ENCODE measurements around the gene IL17RD.

GRCh38 chr3:57144952-57145351 is 20.2 kb downstream of the IL17RD start:
- TF ChIP-seq, protein P1, sequence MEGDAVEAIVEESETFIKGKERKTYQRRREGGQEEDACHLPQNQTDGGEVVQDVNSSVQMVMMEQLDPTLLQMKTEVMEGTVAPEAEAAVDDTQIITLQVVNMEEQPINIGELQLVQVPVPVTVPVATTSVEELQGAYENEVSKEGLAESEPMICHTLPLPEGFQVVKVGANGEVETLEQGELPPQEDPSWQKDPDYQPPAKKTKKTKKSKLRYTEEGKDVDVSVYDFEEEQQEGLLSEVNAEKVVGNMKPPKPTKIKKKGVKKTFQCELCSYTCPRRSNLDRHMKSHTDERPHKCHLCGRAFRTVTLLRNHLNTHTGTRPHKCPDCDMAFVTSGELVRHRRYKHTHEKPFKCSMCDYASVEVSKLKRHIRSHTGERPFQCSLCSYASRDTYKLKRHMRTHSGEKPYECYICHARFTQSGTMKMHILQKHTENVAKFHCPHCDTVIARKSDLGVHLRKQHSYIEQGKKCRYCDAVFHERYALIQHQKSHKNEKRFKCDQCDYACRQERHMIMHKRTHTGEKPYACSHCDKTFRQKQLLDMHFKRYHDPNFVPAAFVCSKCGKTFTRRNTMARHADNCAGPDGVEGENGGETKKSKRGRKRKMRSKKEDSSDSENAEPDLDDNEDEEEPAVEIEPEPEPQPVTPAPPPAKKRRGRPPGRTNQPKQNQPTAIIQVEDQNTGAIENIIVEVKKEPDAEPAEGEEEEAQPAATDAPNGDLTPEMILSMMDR (IDR thresholded peaks at IDR 0.05) = no peak
- no peak for TF ChIP-seq POLR2A (IDR thresholded peaks at IDR 0.05)
